GM18858 (cell line): ENCODE results near the gene ZKSCAN5.
A peak's percentile ranks its signal among the peaks of the same experiment; 100 is the strongest.
"Not testable (repeated sequence)": the region's sequence is repeated elsewhere in the genome, so short reads cannot be mapped to it uniquely, and the experiment has no call there.

Experiments used
- ATAC-seq: cut with Tn5 transposase; IDR thresholded peaks from one replicate; pipeline ENCODE4 v1.9.1; 2021; ENCODE audit not compliant: unreplicated experiment

Gene ZKSCAN5

DNA sequence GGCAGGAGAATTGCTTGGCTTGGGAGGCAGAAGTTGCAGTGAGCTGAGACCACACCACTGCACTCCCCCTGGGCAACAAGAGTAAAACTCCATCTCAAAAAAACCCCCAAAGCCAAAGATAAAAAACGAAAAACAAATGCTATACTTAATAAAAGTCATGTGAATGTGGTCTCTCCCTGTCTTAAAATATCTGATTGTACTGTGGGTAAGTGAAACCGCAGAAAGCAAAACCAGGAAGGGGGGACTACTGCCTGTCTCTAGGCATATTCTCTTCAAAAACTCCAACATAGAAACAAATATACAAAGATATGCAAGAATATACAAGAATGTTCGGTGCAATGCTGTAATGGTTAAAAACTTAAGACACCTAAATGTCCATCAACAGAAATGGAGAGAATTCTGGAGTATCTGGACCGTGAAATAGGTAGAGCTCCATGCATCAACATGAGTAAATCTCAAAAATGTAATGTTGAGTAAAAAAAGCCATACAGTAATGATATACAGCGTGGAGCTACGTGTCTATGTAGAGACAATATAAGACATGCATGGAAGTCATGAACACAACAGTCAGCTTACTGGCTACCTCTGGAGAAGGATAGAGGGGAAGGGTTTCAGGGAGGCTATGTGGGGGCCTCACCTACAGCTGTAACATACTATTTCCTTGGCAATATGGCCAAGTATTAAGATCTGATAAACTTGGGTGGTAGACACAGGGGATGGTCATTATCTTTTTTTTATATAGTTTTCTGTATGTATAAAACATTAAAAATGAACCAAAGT, 6.5 kb upstream of the ZKSCAN5 start:
- ATAC-seq: no peak

- ATAC-seq: no peak
Measured at GRCh38 chr7:99498546-99498944, 5.9 kb upstream of the ZKSCAN5 start.

GRCh38 chr7:99499371-99499720, 5.1 kb upstream of the ZKSCAN5 start:
- no peak for ATAC-seq

DNA sequence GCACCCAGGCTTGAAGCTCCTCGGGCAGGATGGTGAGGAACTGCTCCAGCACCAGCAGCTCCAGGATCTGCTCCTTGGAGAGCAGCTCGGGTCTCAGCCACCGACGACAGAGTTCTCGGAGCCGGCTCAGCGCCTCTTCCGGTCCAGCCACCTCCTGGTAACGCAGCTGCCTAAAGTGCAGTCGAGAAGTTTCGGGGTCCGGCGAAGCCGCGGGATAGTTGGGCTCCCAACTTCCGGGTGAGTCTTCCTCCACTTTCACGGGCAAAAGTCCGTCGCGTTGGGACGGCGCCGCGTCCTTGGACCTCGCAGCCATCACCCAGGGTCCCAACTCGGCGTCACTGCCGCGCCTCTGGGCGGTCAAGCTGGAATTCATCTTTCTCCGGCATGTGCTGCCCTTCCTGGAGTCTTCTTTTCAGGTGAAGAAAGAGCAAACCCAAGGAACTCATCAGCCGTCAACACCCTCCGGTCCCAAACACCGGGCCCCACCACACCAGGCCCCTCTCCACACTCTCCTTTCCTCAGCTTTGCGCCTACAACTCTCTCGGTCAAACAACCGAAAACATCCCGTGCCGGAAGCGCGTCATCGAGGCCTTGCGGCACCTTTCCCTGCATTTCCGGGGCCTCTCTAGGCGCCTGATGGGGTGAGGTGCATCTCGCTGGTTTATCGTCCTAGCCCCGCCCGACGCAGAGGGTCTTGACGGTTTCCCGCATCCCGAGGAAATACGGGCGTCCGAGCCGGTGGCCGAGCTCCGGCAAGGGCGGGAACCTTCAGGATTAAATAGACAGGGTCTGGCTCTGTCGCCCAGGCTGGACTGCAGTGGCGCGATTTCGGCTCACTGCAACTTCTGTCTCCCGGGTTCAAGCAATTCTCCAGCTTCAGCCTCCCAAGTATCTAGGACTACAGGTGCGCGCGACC, 4.5 kb upstream of the ZKSCAN5 start, which contains the start of gene ZNF394:
Gene ZNF394, minus strand, starts transcription at position 561 of the 916 bp plus-strand sequence. Its CDS starts 188 bp downstream, at position 373.
- peak; percentile 33 for ATAC-seq

DNA sequence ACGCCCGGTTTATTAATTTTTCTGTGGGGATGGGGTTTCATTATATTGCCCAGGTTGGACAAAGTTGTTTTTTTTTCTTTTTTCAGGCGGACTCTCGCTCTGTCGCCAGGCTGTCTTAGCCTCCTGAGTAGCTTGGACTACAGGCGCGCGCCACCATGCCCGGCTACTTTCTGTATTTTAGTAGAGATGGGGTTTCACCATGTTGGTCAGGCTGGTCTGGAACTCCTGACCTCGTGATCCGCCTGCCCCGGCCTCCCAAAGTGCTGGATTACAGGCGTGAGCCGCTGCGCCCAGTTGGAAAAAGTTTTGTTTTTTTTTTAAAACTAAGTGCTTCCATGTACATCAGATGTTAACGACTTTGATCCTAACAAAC, 3.8 kb upstream of the ZKSCAN5 start:
- ATAC-seq: no peak

DNA sequence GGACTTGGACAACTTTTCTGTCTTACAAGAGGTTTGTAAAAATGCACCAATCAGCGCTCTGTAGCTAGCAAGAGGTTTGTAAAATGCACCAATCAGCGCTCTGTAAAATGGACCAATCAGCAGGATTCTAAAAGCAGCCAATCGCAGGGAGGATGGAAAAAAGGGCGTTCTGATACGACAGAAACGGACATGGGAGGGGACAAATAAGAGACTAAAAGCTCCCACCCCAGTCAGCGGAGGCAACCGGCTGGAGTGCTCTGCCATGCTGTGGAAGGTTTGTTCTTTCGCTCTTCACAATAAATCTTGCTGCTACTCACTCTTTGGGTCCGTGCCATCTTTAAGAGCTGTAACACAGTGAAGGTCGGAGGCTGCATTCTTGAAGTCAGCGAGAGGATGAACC, 3.2 kb upstream of the ZKSCAN5 start:
- not testable (repeated sequence) for ATAC-seq

DNA sequence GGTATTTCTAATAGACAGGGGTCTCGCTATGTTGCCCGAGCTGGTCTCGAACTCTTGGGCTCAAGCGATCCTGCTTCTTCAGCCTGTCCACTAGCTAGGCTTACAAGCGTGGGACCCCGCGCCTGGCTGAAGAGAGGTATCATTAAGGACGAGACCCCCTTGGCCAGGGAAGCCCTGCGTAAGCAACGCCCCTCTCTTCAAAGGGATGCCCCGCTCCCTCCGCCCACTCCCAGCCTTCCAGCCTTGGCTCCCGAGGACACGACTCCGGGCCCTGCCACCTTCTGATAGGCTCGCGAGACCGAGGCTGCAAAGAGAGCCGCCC, 220 bp upstream of the ZKSCAN5 start:
- no peak for ATAC-seq

- ATAC-seq: no peak
Measured at GRCh38 chr7:99505324-99505662, 831 bp downstream of the ZKSCAN5 start.

DNA sequence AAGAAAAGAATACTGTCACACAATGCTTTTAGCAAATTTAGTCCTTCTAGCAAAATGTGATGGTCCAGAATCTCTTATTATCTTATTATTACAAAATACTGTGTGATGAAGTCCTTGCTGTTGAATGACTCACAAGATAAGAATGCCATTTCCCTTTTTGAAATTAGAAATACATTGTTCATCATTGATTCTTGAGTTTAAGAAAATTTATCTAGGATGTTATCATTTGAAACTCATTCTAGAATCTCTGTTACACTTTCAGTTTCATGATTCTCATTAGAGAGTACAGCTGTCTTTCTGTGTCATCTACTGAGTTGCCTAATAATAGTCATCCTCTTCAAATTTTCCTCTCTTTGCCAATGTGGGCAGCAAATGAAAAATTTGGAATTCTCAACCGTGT, 9.6 kb downstream of the ZKSCAN5 start:
- ATAC-seq: no peak

DNA sequence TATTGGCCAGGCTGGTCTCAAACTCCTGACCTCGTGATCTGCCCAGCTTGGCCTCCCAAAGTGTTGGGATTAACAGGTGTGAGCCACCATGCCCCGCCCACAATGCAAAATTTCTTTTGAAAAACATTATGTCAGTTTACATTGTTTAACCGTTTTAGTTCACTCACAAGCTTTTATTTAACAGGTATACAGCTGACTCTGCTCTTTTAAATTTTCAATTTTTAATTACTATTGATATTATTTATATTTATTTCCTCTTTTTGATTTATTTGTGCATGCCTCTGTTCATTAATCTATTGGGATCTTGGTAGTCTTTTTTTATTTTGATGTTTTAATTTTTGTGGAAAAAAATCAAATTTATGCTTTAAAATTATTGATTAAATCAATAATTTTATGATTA, 16.9 kb downstream of the ZKSCAN5 start:
- no peak for ATAC-seq

DNA sequence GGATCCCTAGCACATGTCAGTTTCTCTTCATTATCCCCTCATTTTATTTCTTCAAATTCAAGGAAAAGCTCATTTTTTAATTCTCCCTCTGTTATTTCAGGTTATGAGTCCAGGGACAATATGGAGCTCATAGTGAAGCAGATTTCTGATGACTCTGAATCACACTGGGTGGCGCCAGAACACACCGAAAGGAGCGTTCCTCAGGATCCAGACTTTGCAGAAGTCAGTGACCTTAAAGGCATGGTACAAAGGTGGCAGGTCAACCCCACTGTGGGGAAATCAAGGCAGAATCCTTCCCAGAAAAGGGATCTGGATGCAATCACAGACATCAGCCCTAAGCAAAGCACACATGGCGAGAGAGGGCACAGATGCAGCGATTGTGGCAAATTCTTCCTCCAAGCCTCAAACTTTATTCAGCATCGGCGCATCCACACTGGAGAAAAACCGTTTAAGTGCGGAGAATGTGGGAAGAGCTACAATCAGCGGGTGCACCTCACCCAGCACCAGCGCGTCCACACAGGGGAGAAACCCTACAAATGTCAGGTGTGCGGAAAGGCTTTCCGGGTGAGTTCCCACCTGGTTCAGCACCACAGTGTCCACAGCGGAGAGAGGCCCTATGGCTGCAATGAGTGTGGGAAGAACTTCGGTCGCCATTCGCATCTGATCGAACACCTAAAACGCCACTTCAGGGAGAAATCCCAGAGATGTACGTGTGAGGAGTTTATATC, 21.4 kb downstream of the ZKSCAN5 start:
- no peak for ATAC-seq

DNA sequence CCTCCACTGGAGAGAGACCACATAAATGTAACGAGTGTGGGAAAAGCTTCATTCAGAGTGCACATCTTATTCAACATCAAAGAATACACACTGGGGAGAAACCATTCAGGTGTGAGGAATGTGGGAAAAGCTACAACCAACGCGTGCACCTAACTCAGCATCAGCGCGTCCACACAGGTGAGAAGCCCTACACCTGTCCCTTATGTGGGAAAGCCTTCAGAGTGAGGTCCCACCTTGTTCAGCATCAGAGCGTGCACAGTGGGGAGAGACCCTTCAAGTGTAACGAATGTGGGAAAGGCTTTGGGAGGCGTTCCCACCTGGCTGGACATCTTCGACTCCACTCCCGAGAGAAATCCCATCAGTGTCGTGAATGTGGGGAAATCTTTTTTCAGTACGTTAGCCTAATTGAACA, 26.9 kb downstream of the ZKSCAN5 start:
- ATAC-seq: no peak

DNA sequence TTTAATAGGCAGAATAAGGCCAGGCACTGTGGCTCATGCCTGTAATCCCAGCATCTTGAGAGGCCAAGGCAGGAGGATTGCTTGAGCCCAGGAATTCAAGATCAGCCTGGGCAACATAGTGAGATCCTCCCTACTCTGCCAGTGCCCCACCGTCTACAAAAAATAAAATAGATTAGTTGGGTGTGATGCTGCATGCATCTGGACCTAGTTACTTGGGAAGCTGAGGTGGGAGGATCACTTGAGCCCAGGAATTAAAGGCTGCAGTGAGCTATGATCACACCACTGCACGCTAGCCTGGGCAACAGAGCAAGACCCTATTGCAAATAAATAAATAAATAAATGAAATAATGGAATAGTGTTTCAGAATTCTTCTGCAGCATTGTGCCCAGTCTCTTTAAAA, 31.2 kb downstream of the ZKSCAN5 start:
- no peak for ATAC-seq

- no peak for ATAC-seq
Measured at GRCh38 chr7:99539213-99539811, 34.9 kb downstream of the ZKSCAN5 start.

- ATAC-seq: no peak
Measured at GRCh38 chr7:99540542-99540941, 36.1 kb downstream of the ZKSCAN5 start.

DNA sequence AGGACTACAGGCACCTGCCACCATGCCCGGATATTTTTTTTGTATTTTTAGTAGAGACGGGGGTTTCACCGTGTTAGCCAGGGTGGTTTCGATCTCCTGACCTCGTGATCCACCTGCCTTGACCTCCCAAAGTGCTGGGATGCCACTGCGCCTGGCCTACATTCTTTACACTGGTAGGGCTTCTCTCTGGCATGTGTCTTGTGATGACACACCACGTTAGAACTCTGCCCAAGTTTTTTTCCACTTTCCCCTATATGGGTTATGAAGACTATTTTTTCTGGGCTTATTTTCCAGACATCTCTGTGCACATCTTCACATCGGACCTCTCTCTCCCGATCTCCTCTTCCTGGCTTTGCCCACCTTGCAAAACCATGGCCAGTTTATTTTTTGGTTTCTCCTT, 36.8 kb downstream of the ZKSCAN5 start:
- no peak for ATAC-seq

GRCh38 chr7:99543081-99543671, 38.7 kb downstream of the ZKSCAN5 start:
- no peak for ATAC-seq

DNA sequence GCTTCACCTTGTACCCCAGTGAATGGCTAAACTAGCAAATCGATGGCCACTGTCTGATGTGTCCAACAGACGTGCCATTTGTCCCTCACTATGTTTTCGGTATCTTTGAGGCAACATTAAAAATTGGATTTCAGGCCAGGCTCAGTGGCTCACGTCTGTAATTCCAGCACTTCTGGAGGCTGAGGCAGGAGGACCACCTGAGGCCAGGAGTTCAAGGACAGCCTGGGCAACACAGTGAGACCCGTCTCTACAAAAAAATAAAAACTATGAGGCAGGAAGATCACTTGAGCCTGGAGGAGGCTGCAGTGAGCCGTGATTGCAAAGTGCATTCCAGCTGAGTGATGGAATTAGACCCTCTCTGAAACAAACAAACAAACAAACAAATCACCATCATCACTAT, 39.5 kb downstream of the ZKSCAN5 start:
- no peak for ATAC-seq

- not testable (repeated sequence) for ATAC-seq
Measured at GRCh38 chr7:99545308-99545707, 40.8 kb downstream of the ZKSCAN5 start.

DNA sequence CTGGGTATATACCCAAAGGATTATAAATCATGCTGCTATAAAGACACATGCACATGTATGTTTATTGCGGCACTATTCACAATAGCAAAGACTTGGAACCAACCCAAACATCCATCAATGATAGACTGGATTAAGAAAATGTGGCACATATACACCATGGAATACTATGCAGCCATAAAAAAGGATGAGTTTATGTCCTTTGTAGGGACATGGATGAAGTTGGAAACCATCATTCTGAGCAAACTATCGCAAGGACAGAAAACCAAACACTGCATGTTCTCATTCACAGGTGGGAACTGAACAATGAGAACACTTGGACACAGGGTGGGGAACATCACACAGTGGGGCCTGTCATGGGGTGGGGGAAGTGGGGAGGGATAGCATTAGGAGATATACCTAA, 45.1 kb downstream of the ZKSCAN5 start:
- not testable (repeated sequence) for ATAC-seq

DNA sequence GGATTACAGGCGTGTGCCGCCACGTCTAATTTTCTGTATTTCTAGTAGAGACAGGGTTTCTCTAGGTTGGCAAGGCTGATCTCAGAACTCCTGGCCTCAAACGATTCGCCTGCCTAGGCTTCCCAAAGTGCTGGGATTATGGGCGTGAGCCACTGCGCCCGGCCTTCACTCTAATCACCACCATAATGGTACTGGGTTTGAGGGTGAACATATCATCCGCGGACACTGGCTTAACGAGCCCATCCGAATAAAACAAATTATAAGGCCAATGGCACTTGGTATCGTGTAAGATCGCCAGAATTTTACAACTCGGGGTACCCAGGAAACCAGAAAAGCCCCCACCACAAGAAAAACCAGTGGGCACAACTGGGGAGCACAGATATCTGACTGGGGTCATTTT, 46.9 kb downstream of the ZKSCAN5 start:
- ATAC-seq: no peak
